M059J (cell line): ENCODE results near the gene SAMD1. TPM values are rescaled to one million over a fixed set of nuclear protein-coding genes. Genes with fewer than 3 reads are reported as not detected.
"Not testable (repeated sequence)": the region's sequence is repeated elsewhere in the genome, so short reads cannot be mapped to it uniquely, and the experiment has no call there.

Experiments used
- DNase-seq: peaks from one replicate; pipeline ENCODE4 v3.0.0-alpha.2; 2012; ENCODE audit warnings: low read depth
- total RNA-seq: library from RNA; depleted of rRNA; stranded (reverse); fragments of >200 nt; shearing (Covaris generic); gene quantifications from 2 replicates; pipeline ENCODE4 v1.2.3, GENCODE V29; 2014

Gene SAMD1
- total RNA-seq, 1 experiment from 2014 or later = 43.2 TPM

DNA sequence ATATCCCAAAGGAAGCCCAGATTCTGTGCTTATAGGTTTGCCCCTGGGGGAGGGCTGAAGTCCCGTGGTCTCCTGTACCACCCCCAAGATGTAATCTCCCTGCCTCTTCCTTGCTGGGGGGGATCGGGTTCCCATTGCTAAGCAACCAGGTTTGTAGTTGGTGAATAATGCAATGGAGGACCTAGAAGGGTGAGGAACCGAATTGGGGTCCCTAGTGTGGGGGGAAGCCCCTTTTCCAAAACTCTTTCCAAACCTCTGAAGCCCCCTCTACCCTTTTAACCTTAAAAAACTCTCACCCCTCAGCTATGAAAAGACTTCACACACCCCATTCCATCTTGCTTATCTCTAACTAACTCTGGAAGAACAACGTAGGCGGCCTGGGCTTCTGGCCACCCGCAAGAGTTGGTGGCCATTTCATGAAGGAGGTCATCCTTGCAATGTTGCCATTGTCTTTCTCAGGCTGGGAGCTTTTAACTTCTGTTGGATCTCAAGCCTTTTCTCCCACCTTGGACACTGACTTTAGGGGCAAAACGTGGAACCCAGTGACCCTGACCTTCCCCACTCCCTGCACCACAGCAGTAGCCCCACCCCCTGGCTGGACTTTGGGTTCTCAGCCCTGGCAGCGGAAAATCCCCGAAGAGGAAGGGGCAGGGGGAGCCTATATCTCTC, 29.3 kb downstream of the SAMD1 start:
- DNase-seq = no peak

GRCh38 chr19:14059652-14060155, 30.8 kb downstream of the SAMD1 start:
- no peak for DNase-seq

DNA sequence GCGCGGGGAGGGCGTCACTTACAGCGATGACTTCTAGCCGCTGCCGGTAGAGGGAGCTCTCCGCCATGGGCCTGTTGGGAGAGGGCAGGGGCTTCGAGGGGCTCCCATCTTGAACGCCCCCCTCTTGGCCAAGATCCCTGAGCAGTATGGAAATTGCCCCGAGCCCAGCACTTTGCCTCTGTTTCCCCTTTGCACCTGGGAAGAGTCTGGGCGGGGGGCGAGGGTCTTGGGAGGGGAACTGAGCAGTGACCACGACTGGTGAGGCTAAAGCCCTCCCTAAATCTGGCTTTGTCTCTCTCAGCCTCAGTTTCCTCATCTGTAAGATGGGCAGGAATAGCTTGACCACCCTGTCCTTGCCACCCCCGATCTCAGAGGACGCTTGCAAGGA, 31.5 kb downstream of the SAMD1 start:
- no peak for DNase-seq

- no peak for DNase-seq
Measured at GRCh38 chr19:14058182-14059092, 32.1 kb downstream of the SAMD1 start.

GRCh38 chr19:14056741-14057356, 33.7 kb downstream of the SAMD1 start:
- DNase-seq = no peak

DNA sequence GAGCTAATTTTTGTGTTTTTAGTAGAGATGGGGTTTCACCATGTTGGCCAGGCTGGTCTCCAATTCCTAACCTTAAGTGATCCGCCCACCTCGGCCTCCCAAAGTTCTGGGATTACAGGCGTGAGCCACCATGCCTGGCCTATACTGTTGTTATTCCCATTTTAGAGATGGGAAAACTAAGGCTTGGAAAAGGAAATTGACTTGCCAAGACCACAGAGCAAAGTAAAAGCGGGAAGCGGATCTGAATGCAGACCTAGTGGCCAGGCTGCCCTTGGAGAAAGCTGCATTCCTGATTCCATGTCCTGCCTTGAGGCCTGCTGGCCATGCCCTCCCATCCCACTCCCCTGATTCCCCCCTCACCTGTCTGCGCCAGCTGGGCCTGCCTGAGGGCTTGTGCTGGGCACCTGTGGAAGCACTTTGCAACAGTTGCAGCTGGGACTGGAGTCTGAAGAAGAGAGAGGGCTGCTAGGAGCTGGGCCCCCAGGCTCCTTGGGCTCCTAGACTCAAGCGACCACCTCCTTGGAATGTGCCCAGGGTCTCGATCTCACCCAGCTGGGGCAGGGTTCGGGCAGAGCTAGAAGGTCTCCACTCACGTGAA, 34.4 kb downstream of the SAMD1 start:
- DNase-seq = no peak

- DNase-seq = no peak
Measured at GRCh38 chr19:14055396-14055795, 35.2 kb downstream of the SAMD1 start.

- no peak for DNase-seq
Measured at GRCh38 chr19:14054721-14055120, 35.8 kb downstream of the SAMD1 start.

- no peak for DNase-seq
Measured at GRCh38 chr19:14054099-14054498, 36.5 kb downstream of the SAMD1 start.

DNA sequence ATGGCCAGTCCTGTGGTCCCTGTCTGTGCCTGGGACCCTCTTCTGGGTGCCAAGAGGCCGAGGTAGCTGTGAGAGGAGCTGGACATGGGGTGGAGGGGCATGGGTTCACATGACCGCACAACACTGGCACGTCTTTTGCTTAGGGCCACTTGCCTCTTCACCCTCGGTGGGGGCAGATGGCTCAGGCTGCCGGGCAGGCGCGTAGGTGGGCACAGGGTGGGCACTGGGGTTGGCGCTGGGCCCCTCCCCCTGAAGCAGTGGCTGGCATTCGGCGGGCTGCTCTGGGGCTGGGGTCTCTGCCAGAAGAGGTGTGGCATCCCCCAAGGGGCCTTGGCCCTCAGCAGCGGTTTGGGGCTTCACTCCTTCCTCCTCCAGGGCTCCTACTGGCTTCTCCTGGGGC, 37.1 kb downstream of the SAMD1 start:
- no peak for DNase-seq

DNA sequence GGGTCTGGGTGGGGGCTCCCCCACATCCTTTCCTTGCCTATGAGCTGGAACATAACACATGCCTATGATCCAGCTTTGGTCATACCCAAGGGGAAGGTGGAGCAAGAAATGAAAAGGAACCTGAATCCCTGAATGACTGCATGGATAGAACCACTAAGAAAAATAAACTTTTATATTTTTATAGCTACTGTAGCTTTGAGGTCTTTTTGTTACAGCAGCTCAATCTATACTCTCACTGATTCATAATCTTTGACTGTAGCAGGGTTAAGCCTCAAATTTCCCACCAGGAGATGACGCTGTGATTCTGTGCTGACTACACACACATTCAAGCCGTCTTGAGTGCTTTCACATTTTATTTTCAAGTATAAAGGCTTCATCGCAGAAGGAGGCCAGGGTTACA, 37.5 kb downstream of the SAMD1 start:
- no peak for DNase-seq

- DNase-seq = no peak
Measured at GRCh38 chr19:14052470-14052869, 38.1 kb downstream of the SAMD1 start.

DNA sequence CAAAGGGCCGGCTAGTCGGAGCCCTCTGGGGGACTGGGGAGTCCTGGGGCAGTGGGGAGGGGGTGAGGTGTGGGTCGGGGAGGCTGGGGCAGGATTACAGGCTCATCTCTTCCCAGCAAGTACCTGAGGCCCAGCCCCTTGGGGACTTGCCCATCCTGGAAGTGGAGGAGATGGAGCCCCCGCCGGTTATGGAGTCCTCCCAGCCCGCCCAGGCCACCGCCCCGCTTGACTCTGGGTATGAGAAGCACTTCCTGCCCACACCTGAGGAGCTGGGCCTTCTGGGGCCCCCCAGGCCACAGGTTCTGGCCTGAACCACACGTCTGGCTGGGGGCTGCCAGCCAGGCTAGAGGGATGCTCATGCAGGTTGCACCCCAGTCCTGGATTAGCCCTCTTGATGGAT, 38.6 kb downstream of the SAMD1 start:
- no peak for DNase-seq

GRCh38 chr19:14050961-14051360, 39.6 kb downstream of the SAMD1 start:
- DNase-seq = not testable (repeated sequence)

GRCh38 chr19:14050512-14050911, 40.0 kb downstream of the SAMD1 start:
- DNase-seq = no peak

DNA sequence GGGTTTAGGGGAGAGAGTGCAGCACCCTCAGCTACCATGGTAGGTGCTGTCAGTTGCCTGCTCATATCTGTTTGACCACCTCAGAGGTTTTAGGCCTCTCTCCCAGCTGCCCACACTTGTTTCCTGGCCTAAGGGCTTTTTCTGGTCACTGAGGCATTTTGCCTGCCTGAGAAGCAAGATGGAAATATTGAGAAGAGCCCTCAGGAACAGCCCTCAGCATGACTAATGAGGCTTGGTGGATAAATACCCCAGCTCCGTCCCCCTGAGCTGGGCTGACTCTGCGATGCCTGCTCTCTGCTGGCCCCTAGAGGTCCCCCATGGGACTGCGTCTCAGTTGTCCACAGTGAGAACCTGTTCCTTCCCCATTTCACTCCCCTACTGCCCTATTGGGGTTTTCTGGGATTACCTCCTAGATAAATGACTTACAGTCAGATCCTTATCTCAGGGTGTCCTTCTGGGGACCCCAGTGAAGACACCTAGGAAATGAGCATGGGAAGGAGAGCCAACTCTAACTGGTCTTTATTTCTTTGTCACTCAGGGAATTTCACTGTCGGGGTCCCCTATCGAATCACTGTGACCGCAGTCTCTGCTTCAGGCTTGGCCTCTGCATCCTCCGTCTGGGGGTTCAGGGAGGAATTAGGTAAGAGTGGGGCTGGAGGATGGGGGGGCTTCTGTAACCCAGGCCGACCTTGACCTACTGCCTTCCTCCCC, 42.0 kb downstream of the SAMD1 start:
- DNase-seq = peak; percentile 86

GRCh38 chr19:14047866-14048265, 42.7 kb downstream of the SAMD1 start:
- DNase-seq = not testable (repeated sequence)

GRCh38 chr19:14042659-14043608, 47.6 kb downstream of the SAMD1 start:
- peak; percentile 81 for DNase-seq

- no peak for DNase-seq
Measured at GRCh38 chr19:14039181-14039580, 51.4 kb downstream of the SAMD1 start.
